ENCODE measurements around the gene ZBTB7C.

Gene ZBTB7C

DNA sequence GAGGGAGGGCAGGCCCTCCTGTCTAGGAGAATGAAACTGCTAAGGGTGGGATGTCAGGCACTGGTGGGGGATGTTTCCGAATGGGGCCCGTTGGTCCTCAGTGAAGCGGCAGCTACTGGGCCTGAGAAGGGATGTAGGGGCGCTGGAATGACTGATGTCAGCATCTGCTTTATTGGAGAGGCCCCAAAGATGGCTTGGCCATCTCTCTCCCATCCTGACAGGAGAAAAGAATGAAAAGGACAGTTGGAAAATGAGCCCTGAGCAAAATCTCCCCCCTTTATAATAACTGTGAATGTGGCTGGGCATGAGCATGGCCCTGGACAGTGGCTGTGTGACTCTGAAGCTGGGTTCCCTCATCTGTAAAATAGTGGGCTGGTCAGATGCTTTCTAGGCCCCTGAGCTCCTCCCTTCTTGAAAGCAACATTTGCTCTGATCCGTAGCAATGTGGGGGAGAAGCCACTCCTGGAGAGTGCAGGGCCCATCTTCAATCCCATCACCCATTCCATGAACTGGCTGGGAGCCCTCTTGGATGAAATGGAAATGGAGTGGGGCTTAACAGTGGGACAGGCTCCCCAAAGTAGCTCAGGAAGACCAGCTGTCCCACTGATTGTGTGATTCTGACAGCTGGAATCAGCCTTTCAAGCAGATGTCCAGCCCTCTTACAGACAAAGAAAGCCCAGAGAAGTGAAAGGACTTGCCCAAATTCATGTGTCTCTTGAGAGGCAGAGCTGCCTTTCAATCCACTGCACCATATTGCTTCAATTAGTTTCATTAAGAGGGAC, 246.0 kb downstream of the ZBTB7C start:
- no peak for DNase-seq

DNA sequence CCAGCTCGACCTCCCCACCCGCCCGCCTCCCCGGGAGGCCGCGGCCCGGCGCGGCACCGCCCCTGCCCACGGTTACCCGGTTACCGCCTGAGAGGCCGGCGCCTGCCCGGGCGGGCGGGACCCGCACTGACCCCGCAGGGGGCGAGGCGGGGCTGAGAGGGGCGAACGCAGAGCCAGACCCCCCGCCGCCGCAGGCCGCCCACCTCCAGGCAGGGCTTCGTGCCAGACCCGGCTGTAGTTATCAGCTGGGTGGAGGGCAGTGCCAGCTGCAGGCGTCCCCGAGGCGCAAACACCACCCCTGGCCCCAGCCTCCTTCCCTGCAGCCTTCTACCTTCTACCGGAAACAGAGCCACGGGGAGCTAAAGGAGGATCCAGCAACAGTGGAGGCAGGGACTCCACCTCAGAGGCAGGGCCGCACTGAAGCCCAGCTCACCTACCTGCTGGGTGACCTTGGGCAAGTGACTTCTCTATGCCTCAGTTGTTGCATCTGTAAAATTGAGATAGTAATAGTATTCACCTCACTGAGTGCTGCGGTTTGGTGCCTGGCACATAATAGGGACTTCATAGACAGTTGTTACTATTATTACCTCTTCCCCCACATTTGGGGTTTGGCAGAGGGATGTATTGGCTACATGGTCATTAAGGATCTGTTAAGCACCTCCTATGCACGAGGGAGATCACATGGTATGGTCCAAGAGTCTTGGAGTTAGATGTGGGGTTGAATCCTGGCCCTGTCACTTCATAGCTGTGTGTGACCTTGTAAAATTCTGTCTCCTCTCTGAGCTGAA, 247.1 kb downstream of the ZBTB7C start:
- no peak for DNase-seq

DNA sequence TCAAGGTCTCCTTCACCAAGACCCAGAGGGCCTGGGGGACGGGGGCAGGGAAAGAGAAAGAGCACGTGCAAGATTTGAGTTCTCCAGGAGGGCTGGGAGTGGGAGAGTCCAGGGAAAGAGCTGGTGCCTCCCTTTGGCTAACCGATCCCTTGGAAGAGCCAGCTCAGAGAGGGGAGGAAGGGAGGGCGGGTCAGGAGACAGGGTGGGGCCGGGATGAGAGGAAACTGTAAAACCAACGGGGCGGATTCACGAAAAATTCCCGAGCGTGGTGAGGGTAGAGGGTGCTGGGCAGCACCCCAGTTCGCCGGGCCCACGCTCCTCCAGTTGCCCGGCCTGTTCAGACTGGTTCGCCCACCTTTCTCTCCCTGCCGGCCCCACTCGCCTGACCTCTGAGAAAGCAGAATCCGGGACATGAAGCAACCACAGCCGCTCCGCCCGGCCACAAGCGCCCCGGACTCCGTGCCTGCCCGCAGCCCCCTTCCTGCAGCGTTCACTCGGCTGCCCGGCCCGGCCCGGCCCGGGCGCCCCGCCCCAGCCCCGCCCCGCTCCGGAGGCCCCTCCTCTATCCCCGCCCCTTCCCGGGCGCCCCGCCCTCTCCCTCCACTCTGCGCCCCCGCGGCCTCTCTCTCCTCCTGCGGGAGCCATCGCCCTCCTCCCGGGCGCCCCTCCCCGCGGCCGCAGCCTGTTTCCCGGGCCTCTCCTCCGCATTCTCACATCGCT, 247.8 kb downstream of the ZBTB7C start:
- peak; percentile 75 to 89 (median 82) for DNase-seq

DNA sequence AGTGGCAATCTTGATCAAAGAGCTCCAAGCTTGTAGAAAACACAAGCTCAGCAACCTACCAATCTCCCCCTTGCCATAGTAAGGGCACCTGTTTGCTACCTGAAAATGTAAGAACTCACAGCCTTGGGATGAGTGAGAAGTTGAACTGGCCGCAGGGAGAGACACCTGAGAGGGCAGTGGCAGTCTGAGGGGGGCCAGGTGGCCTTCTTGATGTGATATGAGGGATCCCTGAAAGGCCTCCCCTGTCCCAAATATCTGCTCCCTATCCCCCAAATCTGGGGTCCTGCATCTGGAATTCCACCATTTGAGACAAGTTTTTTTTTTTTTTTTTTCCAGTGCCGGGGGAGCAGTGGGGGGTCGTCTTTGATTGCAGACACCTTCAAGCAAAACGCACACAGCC, 248.6 kb downstream of the ZBTB7C start:
- DNase-seq, result no peak

DNA sequence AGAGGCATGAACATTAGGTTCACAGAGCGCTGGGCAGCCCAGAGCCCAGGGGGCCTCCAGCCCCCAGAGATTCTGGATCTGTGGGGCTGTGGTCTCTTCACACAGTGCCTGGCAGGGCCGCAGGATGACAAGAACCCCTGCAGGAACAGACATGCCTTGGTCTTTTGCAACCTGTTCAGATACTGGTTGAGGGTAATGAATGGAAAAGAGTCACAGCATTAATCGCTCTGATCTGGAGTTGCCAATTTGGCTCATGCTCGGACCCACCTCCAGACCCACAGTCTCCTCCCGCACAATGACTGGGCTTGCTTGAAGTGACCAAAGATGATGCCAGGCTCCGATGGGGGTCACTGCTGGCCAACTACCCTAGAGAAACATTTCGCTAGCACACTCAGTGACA, 249.4 kb downstream of the ZBTB7C start:
- no peak for DNase-seq

DNA sequence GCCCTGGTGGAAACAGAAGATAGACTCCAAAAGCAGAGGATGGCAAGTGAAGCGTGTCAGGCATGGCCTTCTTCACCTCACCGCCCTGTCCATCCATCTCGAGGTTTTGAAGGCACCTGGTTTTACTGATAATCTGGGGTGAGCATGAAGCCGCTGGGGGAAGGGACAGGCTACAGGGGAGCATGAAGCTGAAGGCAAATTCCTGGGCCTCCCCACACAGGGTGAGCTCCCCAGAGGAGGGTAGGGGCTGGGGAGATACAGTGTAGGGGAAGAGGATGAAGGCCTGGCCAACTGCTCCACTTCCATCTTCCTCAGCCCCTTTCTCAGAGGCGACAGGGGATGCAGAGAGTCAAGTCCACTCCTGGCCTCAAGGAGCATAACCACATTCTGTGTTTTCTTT, 250.5 kb downstream of the ZBTB7C start:
- DNase-seq, result no peak

DNA sequence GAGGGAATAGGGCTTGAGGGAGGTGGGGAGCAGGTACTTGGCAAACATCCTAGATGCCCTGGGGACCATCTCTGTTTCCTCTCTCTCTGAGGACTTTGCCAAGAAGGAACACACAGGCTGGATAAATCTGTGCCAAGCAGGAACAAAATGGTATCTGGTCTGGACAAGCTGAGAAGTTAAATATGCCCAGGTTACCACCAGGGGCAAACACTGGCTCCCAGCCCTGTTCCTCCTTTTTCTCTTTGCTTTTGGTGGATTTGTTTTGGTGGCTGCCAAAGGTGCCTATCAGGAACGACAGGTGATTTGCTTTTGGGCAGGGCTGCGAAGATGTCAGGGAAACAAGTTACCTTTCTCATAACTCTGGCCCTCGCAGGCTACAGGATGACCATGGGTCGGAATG, 251.2 kb downstream of the ZBTB7C start:
- DNase-seq, result no peak

DNA sequence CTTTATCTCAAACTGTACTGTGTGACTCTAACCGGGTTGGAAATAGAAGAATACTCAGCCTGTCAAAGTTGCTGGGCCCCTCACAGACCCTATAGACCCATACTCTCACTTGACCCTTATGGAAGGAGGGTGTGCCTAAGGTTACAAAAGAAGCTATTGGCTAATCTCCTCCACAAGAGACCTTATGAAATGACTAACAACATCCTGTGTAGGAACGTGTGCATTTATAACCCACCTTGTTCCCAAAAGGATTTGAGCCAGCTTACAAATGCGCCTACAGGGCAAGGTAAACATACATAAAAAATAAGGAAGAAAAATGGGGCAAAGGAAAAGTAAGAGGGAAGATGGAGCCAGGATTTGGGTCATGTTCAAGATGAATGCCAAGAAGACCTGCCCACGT, 253.3 kb downstream of the ZBTB7C start:
- no peak for DNase-seq

DNA sequence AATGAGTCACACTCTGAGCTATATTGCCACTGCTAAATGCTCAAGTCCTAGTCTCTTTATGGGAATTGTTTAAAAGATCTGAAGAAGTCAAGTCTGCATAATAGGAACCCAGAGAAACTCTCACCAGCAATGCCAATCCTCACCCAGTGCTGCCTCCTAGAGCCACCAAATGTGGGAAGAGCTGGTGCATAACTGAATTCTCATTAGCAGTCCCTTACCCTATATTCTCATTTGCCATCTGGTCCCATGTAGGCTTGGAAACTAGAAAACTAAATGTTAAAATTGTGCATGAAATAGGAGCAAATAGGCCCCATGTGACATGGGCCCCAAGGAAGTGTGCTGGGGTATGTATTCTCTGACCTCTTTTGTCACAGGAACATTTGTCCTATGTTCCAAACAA, 254.4 kb downstream of the ZBTB7C start:
- DNase-seq, result no peak

DNA sequence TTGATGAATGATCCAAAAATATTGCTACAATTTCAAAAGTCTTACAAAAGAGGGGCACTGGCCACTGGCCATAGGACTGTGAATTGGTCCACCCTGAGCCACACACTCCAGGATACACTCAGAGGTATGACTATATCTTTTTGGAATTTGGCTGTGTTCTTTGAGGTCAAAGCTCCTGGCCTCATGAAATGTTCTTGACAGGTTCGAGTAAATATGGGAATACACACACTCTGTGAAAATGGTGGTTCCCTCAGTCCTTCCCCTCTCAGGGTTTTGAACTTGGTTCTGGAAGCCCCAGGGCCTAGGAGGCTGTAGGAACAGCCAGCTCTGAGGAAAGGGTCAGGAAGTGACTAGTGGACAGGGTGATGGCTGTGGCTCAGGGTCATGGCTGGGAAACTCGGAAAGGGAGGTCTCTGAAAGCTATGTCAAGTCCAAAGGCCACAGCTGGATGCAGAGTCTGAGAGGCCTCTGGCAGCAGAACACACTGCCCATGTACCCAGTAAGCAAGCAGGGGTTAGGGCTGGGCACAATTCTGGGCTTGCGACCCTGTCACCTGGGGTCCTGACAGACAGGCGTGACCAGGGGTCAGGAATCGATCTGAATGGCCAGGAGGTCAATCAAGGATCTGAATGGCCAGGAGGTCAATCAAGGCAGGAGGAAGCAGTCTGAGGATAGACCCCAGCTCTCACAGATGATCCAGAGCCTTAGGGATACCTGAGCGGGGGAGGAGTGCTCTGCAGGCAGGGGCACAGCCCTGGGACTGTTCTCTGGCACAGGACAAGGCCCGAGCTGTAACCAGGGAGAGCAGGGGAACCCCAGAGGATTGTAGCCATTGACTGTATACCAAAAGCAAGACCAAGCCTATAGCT, 255.3 kb downstream of the ZBTB7C start:
- DNase-seq, result no peak

DNA sequence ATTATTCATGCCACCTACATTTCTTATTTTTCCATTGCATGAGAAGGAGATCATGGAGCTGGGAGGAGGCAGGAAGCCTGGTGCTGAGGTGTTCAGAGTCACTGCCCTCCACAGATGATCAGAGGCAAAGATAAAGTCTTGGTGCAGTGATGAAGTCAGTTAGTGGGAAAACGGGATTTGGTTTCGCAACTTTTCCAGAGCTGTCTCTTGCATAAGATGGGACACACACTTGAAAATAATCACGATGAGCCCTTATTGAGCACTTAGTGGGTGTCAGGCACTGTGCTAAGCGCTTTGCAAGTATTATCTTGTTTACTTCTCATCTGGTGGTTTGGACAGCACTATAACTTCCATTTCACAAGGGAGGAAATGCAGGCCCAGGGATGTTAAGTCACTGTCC, 256.6 kb downstream of the ZBTB7C start:
- no peak for DNase-seq

DNA sequence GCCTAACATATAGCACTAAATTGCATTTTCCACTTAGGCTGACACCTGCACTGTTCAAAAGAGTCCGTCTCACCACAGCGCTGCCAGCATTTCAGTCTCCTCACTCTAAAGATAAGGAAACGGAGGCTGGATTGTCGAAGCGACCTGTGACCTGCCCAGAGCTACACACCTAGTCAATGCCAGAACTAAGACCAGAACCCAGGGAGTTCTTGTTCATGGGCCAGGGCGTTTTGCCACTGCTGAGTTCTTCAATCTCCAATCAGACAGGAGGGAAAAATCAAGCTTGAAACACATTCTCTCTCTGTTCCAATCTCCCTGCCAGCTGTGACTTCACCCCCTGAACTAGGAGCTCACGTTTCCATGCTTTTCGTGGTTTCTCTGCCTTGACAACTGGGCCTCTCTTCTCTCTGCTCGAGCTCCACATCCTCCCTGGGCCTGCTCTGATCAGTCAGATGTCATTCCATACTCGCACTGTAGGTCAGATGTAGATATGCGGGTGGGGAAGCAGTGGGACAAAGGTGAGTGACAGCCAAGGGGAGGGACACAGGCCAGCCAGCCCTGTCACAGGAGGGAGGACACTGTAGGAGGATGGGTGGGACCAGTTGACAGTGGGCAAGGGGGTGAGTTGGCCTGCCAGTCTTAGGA, 257.6 kb downstream of the ZBTB7C start:
- no peak for DNase-seq

DNA sequence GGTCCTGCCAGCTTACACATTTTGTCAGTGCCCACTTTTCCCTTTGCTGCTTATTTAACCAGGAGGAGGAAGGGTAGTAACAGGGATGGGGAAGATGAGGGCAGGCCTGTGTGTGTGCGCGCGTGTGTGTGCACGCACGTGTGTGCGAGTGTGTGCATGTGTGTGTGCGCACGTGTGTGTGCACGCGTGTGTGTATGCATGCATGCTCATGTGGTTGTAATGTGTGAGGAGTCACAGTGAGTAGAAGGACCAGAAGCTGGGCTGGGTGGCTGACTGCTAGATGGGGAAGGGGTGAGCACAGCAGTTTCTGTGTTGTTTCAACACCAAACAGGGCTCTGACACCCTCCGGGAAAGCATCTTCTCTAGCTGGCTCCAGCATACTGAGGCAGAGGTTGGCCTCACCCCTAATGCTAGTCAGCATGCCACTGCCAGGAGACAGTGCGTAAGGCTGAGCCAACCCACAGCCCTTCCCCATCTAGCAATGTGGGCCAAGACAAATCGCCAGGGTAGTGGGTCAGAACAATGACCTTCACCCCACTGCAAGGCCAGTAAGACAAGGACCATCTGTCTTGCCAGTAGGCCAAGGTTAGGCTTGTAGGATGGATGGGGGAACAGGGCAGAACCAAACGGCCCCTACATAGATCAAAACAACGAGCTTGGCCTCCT, 260.0 kb downstream of the ZBTB7C start:
- no peak for DNase-seq

DNA sequence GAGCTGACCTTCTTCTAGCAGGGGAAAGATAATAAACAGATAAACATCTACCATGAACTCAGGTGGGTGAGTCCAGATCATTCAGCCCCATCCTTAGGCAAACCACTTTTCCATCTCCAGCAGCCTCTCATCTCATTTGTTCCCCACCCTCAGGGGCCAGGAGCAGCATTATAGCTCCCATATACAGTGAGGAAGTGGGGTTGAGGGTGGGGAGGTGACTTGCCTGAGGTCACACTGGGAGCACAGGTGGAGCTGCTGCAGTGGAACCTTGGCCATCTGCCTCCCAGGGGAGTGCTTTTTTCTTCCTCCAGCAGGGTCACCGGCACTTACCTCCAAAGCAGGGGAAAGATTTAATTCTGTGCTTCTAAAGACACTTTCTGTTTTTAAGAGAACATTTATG, 266.2 kb downstream of the ZBTB7C start:
- no peak for DNase-seq

DNA sequence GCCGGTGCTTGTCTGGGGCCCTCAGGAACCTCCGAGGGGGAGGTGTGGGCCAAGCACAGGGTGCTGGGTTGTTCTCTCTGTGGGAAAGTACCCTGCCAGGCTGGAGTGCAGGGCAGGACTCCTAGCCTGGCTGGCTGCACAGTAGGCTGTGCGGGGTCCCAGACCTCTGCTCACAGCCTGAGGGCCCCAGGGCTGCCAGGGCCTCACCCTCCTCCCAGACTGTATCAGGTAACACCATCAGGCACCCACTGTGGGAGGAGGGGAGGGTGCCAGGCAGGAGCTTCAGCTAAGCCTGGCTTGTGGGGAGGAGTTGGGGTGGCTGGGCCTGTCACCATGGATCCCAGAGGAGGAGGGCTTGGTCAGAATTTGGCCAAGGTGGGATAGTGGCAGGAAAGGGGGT, 266.8 kb downstream of the ZBTB7C start:
- no peak for DNase-seq

DNA sequence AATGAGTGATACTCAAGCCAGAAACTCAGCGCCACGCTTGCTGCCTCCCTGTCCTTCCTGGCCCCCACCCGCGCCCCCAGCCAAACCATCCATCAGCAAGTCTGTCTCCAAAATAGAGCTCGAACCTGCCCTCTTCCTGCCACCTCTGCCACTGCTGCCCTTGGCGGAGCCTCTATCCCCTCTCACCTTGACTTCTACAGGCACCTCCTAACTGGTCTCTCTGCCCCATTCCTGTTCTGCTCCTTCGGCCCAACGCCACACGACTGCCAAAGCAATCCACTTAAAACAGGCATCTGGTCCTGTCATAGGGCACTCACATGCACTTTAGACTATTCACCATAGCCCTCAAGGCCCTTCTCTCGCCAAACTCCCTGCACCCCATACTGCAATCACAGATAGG, 268.5 kb downstream of the ZBTB7C start:
- DNase-seq, result no peak

DNA sequence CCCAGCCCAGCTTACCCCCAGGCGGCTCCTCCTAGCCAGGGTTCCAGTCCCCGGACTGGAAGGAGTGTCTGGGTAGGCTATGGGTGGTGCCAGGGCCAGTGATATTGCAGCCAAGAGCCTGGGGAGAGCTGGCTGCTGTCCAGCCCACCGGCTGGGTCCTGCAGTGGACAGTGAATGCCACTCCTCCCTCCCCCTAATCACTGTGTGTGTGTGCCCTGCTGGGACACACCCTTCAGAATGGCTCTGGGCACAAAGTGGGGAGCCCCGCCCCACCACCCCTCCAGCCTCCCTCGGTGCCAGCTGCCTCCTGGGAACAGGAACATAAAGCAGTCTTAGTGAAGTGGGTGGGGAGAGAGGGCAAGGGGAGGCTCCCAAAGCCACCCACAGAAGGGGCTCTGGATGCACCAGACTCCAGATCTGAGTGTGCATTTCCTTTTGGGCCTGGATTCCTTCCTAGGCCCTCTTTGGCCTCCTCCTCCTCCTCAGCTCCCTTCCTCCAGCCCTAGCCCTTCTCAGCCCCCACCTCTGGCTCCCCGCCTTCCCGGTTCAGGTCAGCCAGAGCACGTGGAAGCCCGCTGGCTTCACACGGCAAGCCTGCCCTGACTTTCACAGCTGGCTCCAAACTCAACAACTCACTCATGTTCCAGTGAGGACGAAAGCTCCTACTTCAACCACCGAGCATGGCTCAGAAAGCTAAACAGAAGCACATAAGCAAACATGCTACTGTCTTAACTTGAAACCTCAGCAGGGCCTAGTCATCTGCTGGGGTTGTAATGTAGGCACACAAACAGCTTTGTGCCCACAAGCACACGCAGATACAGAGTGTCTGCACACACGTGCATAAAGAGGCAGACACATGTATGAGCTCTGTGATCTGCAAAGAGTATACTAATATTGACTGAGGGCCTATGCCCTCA, 269.5 kb downstream of the ZBTB7C start:
- DNase-seq, result peak in 3 of 4 experiments; percentile 14 to 21 (median 17)

DNA sequence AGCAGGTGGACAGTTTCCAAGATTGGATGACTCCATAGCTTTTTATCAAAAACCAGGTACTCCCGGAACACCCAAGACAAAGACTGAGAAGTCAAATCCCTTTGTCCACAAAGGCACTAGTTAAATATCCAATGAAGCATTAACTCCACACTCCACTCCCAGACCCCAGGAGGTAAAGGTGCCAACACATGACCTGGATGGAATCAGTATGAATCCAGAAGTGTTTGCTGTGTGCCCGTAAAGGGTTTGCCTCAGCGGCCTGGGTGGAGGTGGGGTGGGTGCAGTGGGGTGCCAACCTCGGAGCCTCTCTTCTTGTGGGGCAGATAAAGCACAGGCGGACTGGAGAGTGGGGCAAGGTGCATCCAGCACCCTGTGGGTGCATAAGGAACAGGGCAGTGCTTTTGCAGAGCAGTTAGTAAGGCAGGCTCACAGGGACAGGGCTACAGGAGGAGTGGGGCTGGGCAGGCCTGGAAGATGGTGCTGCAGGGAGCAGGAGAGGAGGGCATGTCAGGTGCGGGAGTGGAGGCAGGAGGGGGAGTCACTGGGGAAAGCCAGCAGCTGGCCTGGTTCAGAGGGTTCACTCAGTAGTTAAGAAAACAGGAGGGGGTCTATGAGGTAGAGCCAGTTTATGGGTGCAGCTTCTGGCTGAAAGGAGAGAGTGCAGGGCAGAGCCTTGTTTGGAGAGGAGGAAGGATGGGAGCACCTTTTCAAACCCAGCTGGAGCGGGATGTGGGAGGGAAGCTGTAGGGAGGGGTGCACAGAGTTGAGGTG, 270.3 kb downstream of the ZBTB7C start:
- DNase-seq, result no peak

DNA sequence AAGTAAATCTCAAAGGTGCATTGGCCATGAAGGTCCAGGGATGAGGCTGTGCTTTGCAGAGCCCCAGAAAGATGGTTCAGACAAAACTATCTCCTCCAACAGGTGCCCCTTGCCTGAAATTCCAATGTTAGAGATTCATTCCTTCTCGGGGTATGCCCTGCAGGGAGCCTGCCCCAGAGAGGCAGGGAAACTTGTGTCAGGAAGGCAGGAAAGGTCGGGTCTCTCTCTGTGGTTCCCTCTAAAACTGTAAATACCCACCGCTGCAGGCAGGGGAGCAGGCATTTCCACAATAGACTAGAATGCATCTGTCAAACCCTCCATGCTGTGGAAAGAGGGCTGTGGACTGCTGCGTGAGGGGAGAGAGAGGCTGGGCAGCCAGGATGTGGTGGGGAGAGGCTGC, 271.0 kb downstream of the ZBTB7C start:
- no peak for DNase-seq
